ENCODE measurements around the gene CAP2.

- TF ChIP-seq POLR2AphosphoS2 (IDR thresholded peaks at IDR 0.05; ENCODE audit: low read length) (no peak), NR2C2 (CRISPR knock-in tag; IDR thresholded peaks at IDR 0.05) (no peak), NR2C2 (tag; IDR thresholded peaks at IDR 0.05) (no peak), LEF1 (IDR thresholded peaks at IDR 0.05) (no peak), FOXM1 (IDR thresholded peaks at IDR 0.05; ENCODE audit: low read depth) (no peak), FOXM1 (CRISPR knock-in tag; IDR thresholded peaks at IDR 0.05; ENCODE audit: low read depth) (no peak), TAF1 (IDR thresholded peaks at IDR 0.05; ENCODE audit: control insufficient read depth, extremely low read depth, insufficient read depth, low read length, severe bottlenecking) (no peak), ZNF830 (CRISPR knock-in tag; IDR thresholded peaks at IDR 0.05) (no peak), SRSF3 (IDR thresholded peaks at IDR 0.05; ENCODE audit: insufficient read depth, low read length) (no peak), RBM17 (IDR thresholded peaks at IDR 0.05; ENCODE audit: borderline replicate concordance, low read depth, low read length) (no peak), E2F4 (CRISPR knock-in tag; IDR thresholded peaks at IDR 0.05; ENCODE audit: low read depth) (no peak)
- TF ChIP-seq, protein P1, sequence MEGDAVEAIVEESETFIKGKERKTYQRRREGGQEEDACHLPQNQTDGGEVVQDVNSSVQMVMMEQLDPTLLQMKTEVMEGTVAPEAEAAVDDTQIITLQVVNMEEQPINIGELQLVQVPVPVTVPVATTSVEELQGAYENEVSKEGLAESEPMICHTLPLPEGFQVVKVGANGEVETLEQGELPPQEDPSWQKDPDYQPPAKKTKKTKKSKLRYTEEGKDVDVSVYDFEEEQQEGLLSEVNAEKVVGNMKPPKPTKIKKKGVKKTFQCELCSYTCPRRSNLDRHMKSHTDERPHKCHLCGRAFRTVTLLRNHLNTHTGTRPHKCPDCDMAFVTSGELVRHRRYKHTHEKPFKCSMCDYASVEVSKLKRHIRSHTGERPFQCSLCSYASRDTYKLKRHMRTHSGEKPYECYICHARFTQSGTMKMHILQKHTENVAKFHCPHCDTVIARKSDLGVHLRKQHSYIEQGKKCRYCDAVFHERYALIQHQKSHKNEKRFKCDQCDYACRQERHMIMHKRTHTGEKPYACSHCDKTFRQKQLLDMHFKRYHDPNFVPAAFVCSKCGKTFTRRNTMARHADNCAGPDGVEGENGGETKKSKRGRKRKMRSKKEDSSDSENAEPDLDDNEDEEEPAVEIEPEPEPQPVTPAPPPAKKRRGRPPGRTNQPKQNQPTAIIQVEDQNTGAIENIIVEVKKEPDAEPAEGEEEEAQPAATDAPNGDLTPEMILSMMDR (IDR thresholded peaks at IDR 0.05 in 2 of 3, conservative IDR thresholded peaks at IDR 0.05 in 1 of 3; ENCODE audit: insufficient read depth in 2 of 3, low read depth in 1 of 3, low read length in 3 of 3), result no peak
Measured at GRCh38 chr6:17478223-17478907, 85.0 kb downstream of the CAP2 start.
